CD4-positive, alpha-beta memory T cell (primary cell): ENCODE data around the gene CD99. TPM values are rescaled to one million over a fixed set of nuclear protein-coding genes. Genes with fewer than 3 reads are reported as not detected.

Experiments
- CTCF ChIA-PET: fragments of 350-600 bp; sonication (Branson Sonifier 250); formaldehyde crosslinking; loops from one replicate; lab custom pipeline; 2021; ENCODE audit warnings: inconsistent platforms; ENCODE audit not compliant: partially characterized antibody; lab: Charles Lee
- POLR2A ChIA-PET: fragments of 350-600 bp; sonication (Branson Sonifier 250); formaldehyde crosslinking; loops from one replicate; lab custom pipeline; 2021; ENCODE audit not compliant: partially characterized antibody; lab: Charles Lee
- DNase-seq, 5 donors: peaks; one replicate each; pipeline versions ENCODE4 v3.0.0 to v3.0.0-alpha.2; 2020 to 2022; ENCODE audit warnings: mixed read lengths in 1 of 5
- H3K27ac ChIP-seq: one replicate; pipeline ENCODE4 v1.7.0; 2013; ENCODE audit warnings: low read depth, low read length
- H3K27me3 ChIP-seq: 2 replicates; pipeline ENCODE4 v1.7.0; 2013; ENCODE audit warnings: mild to moderate bottlenecking, low read length, moderate library complexity; ENCODE audit not compliant: insufficient read depth
- H3K36me3 ChIP-seq: 2 replicates; pipeline ENCODE4 v1.7.0; 2013; ENCODE audit warnings: mild to moderate bottlenecking, low read length, moderate library complexity; ENCODE audit not compliant: insufficient read depth
- H3K4me1 ChIP-seq: 2 replicates; pipeline ENCODE4 v1.7.0; 2013; ENCODE audit warnings: mild to moderate bottlenecking, low read length, moderate library complexity; ENCODE audit not compliant: insufficient read depth
- H3K4me3 ChIP-seq, 2 donors: one replicate each; pipeline ENCODE4 v1.7.0; 2013; ENCODE audit warnings: low read length in 2 of 2, mild to moderate bottlenecking in 1 of 2
- H3K9me3 ChIP-seq, 2 donors: one replicate each; pipeline ENCODE4 v1.7.0; 2013; ENCODE audit warnings: low read length in 2 of 2, control low read depth in 1 of 2; ENCODE audit not compliant: control insufficient read depth in 1 of 2
- H3K27ac Mint-ChIP-seq, 7 donors: one replicate each; pipeline ENCODE4 v1.8.0; 2020 to 2021; ENCODE audit warnings: mixed read lengths in 7 of 7, mild to moderate bottlenecking in 6 of 7, inconsistent platforms in 3 of 7, moderate library complexity in 3 of 7
- H3K27me3 Mint-ChIP-seq, 2 donors: one replicate each; pipeline ENCODE4 v1.8.0; 2020 to 2021; ENCODE audit warnings: mixed read lengths in 2 of 2
- H3K36me3 Mint-ChIP-seq, 2 donors: one replicate each; pipeline ENCODE4 v1.8.0; 2020 to 2021; ENCODE audit warnings: mixed read lengths in 2 of 2, inconsistent platforms in 1 of 2, mild to moderate bottlenecking in 1 of 2
- H3K4me1 Mint-ChIP-seq, 4 donors: one replicate each; pipeline ENCODE4 v1.8.0; 2020 to 2021; ENCODE audit warnings: mixed read lengths in 4 of 4, mild to moderate bottlenecking in 1 of 4
- H3K4me3 Mint-ChIP-seq, 8 donors: one replicate each; pipeline ENCODE4 v1.8.0; 2020 to 2021; ENCODE audit warnings: mixed read lengths in 8 of 8, mild to moderate bottlenecking in 7 of 8, moderate library complexity in 6 of 8, inconsistent platforms in 3 of 8
- H3K9me3 Mint-ChIP-seq, 8 donors: one replicate each; pipeline ENCODE4 v1.8.0; 2020 to 2021; ENCODE audit warnings: mixed read lengths in 8 of 8, mild to moderate bottlenecking in 5 of 8, inconsistent platforms in 3 of 8, moderate library complexity in 1 of 8
- intact Hi-C: fragments of 100-400 bp; cut with micrococcal nuclease; formaldehyde crosslinking; loops from one replicate; pipeline ENCODE4 v1.15.1; 2023
- polyA plus RNA-seq, 2 donors: library from polyadenylated mRNA; unstranded; fragments of 300-500 nt; fragmentation: Illumina TruSeq; gene quantifications; one replicate each; pipeline ENCODE4 v1.2.3, GENCODE V29; 2021
- total RNA-seq, 2 experiments: library from RNA; stranded (reverse); gene quantifications; one replicate each; pipeline ENCODE4 v1.2.3, GENCODE V29; 2021

The CD99 gene
- total and polyA plus RNA-seq, 4 experiments from 2014 or later: 283 to 400 (median 339) TPM

DNA sequence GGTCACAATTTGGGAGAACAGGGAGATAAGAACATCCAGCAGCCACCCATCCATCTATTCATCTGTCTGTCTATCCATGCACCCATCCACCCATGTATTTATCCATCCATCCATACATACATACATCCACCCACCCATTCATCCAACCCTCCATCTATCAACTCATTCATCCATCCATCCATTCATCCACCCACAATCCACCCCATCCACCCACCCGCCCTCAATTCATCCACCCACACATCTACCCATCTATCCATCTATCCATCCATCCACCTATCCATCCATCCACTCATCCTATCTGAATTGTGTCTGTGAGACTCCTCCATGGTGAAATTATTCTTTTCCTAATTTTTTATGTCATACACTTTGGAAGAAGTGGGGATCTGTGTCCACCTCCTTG is 6.8 kb upstream of the CD99 start:
- no peak overlapping the region for H3K4me3 Mint-ChIP-seq
- intact Hi-C loops: no loop called here

DNA sequence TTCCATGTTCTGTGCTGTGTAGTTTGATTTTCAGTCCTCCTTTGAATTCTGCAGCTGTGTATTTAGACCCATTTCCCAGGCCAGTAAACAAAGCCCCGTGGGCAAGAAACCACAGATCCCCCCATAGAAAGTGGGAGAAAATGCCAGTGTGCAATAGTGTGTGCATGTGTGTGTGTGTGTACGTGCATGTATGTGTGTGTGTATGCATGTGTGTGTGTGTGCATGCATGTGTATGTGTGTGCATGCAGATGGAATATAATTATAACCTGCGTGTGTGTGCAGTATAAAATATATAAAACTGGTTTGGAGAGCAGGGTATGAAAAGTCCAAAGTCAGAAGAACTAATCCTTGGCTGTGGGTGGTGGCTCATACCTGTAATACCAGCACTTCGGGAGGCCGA is 5.2 kb upstream of the CD99 start:
- POLR2A ChIA-PET: no interaction called here
- Mint-ChIP-seq H3K27ac (no peak overlapping the region), H3K27me3 (no peaks in the 10 kb centered on the region), H3K4me1 (peaks cover 0 to 4% (median 2%) of the 10 kb centered on the region in 4 donors), H3K36me3 (peaks cover 0 to 12% of the 10 kb centered on the region in 2 donors), H3K4me3 (no peak overlapping the region), H3K9me3 (peaks cover 0 to 1% (median 0%) of the 10 kb centered on the region in 8 donors)
- Histone ChIP-seq H3K9me3 (no peaks in the 10 kb centered on the region), H3K4me3 (no peak overlapping the region), H3K4me1 (no peaks in the 10 kb centered on the region), H3K27ac (no peak overlapping the region), H3K36me3 (no peaks in the 10 kb centered on the region), H3K27me3 (no peaks in the 10 kb centered on the region)
- DNase-seq: no peak
- CTCF ChIA-PET: no interaction called here
- intact Hi-C loops: no loop called here

More for the DNA sequence above, 6.8 kb upstream of the CD99 start:
- Mint-ChIP-seq H3K27me3 (no peaks in the 10 kb centered on the region), H3K27ac (no peak overlapping the region), H3K4me1 (peaks cover 0 to 4% (median 1%) of the 10 kb centered on the region in 4 donors), H3K36me3 (peaks cover 0 to 19% of the 10 kb centered on the region in 2 donors), H3K9me3 (peaks cover 0 to 1% (median 0%) of the 10 kb centered on the region in 8 donors)
- H3K4me3 ChIP-seq: no peak overlapping the region
- H3K27me3 ChIP-seq: no peaks in the 10 kb centered on the region
- no peaks in the 10 kb centered on the region for H3K36me3 ChIP-seq
- H3K4me1 ChIP-seq: no peaks in the 10 kb centered on the region
- no peak for DNase-seq
- CTCF ChIA-PET: no interaction called here
- H3K9me3 ChIP-seq: no peaks in the 10 kb centered on the region
- POLR2A ChIA-PET: no interaction called here
- H3K27ac ChIP-seq: no peak overlapping the region

GRCh38 chrX:2689773-2690666 is 1.1 kb upstream of the CD99 start:
- H3K9me3 Mint-ChIP-seq: no peaks in the 10 kb centered on the region
- intact Hi-C loops: loop anchor here (5.0 kb wide), 2 partner anchors 37 to 1028 kb away; no protein-coding TSS in a partner anchor
- H3K36me3 ChIP-seq: no peaks in the 10 kb centered on the region
- H3K4me1 ChIP-seq: peaks cover 24% of the 10 kb centered on the region
- peaks cover 0 to 22% of the 10 kb centered on the region in 2 donors for H3K36me3 Mint-ChIP-seq
- H3K4me3 ChIP-seq: no peak overlapping the region
- H3K27ac Mint-ChIP-seq: peak overlapping the region in 2 of 7 donors; percentile 86 to 91
- POLR2A ChIA-PET: no interaction called here
- DNase-seq: no peak
- peak overlapping the region; percentile 31 for H3K27ac ChIP-seq
- H3K27me3 ChIP-seq: no peaks in the 10 kb centered on the region
- CTCF ChIA-PET: no interaction called here
- H3K4me3 Mint-ChIP-seq: peak overlapping the region; percentile 50 to 95 (median 74)
- peaks cover 15 to 38% (median 25%) of the 10 kb centered on the region in 4 donors for H3K4me1 Mint-ChIP-seq
- no peaks in the 10 kb centered on the region for H3K9me3 ChIP-seq
- H3K27me3 Mint-ChIP-seq: no peaks in the 10 kb centered on the region

DNA sequence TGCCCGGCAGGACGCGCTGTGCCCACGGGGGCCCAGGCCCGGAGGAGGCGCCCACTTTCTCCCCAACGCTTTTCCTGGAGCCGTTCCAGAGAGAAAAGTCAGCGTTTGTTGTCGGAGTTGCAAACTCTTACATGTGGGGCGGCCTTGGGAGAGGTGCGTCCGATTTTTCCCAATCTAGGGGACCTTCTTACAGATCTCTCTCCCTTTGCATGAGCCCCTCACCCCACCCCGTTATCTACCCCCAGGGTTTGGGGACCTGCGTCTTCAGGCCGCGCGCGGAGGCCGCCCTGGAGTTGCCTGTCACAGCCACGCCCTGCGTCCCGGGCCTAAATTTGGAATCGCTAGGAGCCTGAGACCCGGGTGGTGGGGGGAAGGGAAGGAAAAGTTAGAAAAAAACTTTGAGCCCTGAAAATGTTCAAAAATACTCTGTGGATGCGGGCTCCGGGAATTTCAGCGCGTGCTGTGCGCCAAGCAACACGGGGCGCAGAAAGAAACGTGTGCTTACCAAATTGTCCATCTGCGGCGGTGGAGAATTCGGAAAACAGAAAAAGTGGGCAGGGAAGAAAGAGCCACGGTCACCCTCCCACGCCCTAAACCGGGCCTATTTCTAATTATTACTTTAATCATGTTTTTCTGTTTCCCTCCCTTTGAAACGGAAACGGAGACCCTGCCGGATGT is 587 bp downstream of the CD99 start:
- H3K4me3 Mint-ChIP-seq: peak overlapping the region; percentile 92 to 99 (median 96)
- POLR2A ChIA-PET: no interaction called here
- intact Hi-C loops: loop anchor here (1.0 to 5.0 kb wide), 4 partner anchors 36 to 1238 kb away; no protein-coding TSS in a partner anchor
- Histone ChIP-seq H3K27ac (peak overlapping the region; percentile 72), H3K36me3 (no peaks in the 10 kb centered on the region), H3K9me3 (no peaks in the 10 kb centered on the region), H3K4me3 (peak overlapping the region; percentile 96 to 98), H3K4me1 (peaks cover 40% of the 10 kb centered on the region), H3K27me3 (no peaks in the 10 kb centered on the region)
- H3K27me3 Mint-ChIP-seq: no peaks in the 10 kb centered on the region
- CTCF ChIA-PET: no interaction called here
- H3K4me1 Mint-ChIP-seq: peaks cover 29 to 55% (median 39%) of the 10 kb centered on the region in 4 donors
- peaks cover 0 to 26% of the 10 kb centered on the region in 2 donors for H3K36me3 Mint-ChIP-seq
- peak overlapping the region; percentile 86 to 97 (median 93) for H3K27ac Mint-ChIP-seq
- DNase-seq: peak in 1 of 5 donors; percentile 56
- no peaks in the 10 kb centered on the region for H3K9me3 Mint-ChIP-seq

- CTCF ChIA-PET: no interaction called here
- peaks cover 48% of the 10 kb centered on the region for H3K4me1 ChIP-seq
- Mint-ChIP-seq H3K4me1 (peaks cover 36 to 62% (median 47%) of the 10 kb centered on the region in 4 donors), H3K27ac (peak overlapping the region; percentile 86 to 97 (median 93)), H3K9me3 (no peaks in the 10 kb centered on the region), H3K4me3 (peak overlapping the region; percentile 92 to 99 (median 96)), H3K27me3 (no peaks in the 10 kb centered on the region), H3K36me3 (peaks cover 0 to 32% of the 10 kb centered on the region in 2 donors)
- peak overlapping the region; percentile 72 for H3K27ac ChIP-seq
- intact Hi-C loops: loop anchor here (5.0 kb wide), 2 partner anchors 35 to 1030 kb away; no protein-coding TSS in a partner anchor
- peak in 1 of 5 donors; percentile 49 for DNase-seq
- H3K36me3 ChIP-seq: no peaks in the 10 kb centered on the region
- no peaks in the 10 kb centered on the region for H3K27me3 ChIP-seq
- POLR2A ChIA-PET: no interaction called here
- peak overlapping the region; percentile 96 to 98 for H3K4me3 ChIP-seq
- no peaks in the 10 kb centered on the region for H3K9me3 ChIP-seq
These were observed 1.4 kb downstream of the CD99 start for GRCh38 chrX:2692221-2693112.

GRCh38 chrX:2693113-2694002 is 2.3 kb downstream of the CD99 start:
- Mint-ChIP-seq H3K27me3 (no peaks in the 10 kb centered on the region), H3K36me3 (peaks cover 0 to 39% of the 10 kb centered on the region in 2 donors), H3K27ac (peak overlapping the region; percentile 86 to 97 (median 94)), H3K9me3 (no peaks in the 10 kb centered on the region), H3K4me1 (peaks cover 44 to 67% (median 54%) of the 10 kb centered on the region in 4 donors), H3K4me3 (peak overlapping the region; percentile 92 to 99 (median 96))
- ChIA-PET CTCF (no interaction called here), POLR2A (no interaction called here)
- H3K27ac ChIP-seq: peak overlapping the region; percentile 72
- no peaks in the 10 kb centered on the region for H3K9me3 ChIP-seq
- DNase-seq: peak in 3 of 5 donors; percentile 37 to 47 (median 37)
- peaks cover 57% of the 10 kb centered on the region for H3K4me1 ChIP-seq
- peak overlapping the region; percentile 96 to 98 for H3K4me3 ChIP-seq
- H3K27me3 ChIP-seq: no peaks in the 10 kb centered on the region
- H3K36me3 ChIP-seq: no peaks in the 10 kb centered on the region
- intact Hi-C loops: loop anchor here (5.0 kb wide), 2 partner anchors 34 to 1031 kb away; no protein-coding TSS in a partner anchor
